Endothelial cell of umbilical vein (primary cell): Measurements from ENCODE around the gene PHF2. TPM values are rescaled to one million over a fixed set of nuclear protein-coding genes. Genes with fewer than 3 reads are reported as not detected.

Experiments used
- BruUV-seq: library from RNA; stranded (reverse); fragments of 400-500 nt; replicated peaks from 2 replicates; lab custom pipeline; 2021; lab: Mats Ljungman, UMichigan
- CTCF ChIA-PET: fragments of 300-600, 350-600 bp; sonication (Branson Sonifier 250); formaldehyde crosslinking; loops from one replicate; lab custom pipeline; 2021; ENCODE audit warnings: antibody characterized with exemption, inconsistent platforms; lab: Charles Lee
- POLR2A ChIA-PET: fragments of 300-600, 350-600 bp; sonication (Branson Sonifier 250); formaldehyde crosslinking; loops from one replicate; lab custom pipeline; 2021; ENCODE audit warnings: antibody characterized with exemption, inconsistent platforms; lab: Charles Lee
- DNase-seq: peaks from one replicate; pipeline ENCODE4 v3.0.0-alpha.2; 2011; ENCODE audit warnings: low read depth, low spot score
- FAIRE-seq: peaks from 2 replicates; lab custom pipeline; 2011; peaks lifted over from hg19 to GRCh38; lab: Jason Lieb, UNC
- H2AFZ ChIP-seq: 2 replicates; pipeline ENCODE4 v1.6.0; 2012; ENCODE audit warnings: low read depth, low read length, control low read depth, inconsistent platforms
- H3K27ac ChIP-seq: 2 replicates; pipeline ENCODE4 v1.5.1; 2011; ENCODE audit warnings: low read depth, mild to moderate bottlenecking, control low read depth, low read length, moderate library complexity; ENCODE audit not compliant: insufficient read depth
- H3K27me3 ChIP-seq, 2 experiments: 2 replicates each; pipeline versions ENCODE4 v1.6.0 to v1.6.1; 2011; ENCODE audit warnings: low read length in 2 of 2, mixed read lengths in 1 of 2; ENCODE audit not compliant: control insufficient read depth in 2 of 2, insufficient read depth in 2 of 2
- H3K36me3 ChIP-seq, 2 experiments: 2 replicates in 1 of 2; 3 replicates in 1 of 2; pipeline ENCODE4 v1.5.1; 2011; ENCODE audit warnings: low read length in 2 of 2, mild to moderate bottlenecking in 1 of 2, moderate library complexity in 1 of 2; ENCODE audit not compliant: control insufficient read depth in 2 of 2, insufficient read depth in 2 of 2; ENCODE audit errors: extremely low read depth in 1 of 2
- H3K4me1 ChIP-seq: 3 replicates; pipeline ENCODE4 v1.5.1; 2011; ENCODE audit warnings: mild to moderate bottlenecking, low read length; ENCODE audit not compliant: control insufficient read depth, insufficient read depth; ENCODE audit errors: extremely low read depth
- H3K4me2 ChIP-seq: 2 replicates; pipeline ENCODE4 v1.6.1; 2011; ENCODE audit warnings: low read length, control low read depth, mixed read lengths; ENCODE audit not compliant: insufficient read depth
- H3K4me3 ChIP-seq, 3 experiments: fragments of 200-600 bp in 1 of 3; sonication (generic), shearing (Covaris generic) in 1 of 3; replicated peaks in 1 of 3; 2 replicates each; pipeline ENCODE4 v1.5.1; 2011 to 2016; ENCODE audit warnings: control low read depth in 3 of 3, low read length in 3 of 3, mild to moderate bottlenecking in 2 of 3, inconsistent platforms in 1 of 3, low read depth in 1 of 3, moderate library complexity in 1 of 3; ENCODE audit not compliant: insufficient read depth in 1 of 3
- H3K79me2 ChIP-seq: 2 replicates; pipeline ENCODE4 v1.6.0; 2012; ENCODE audit warnings: low read length, inconsistent platforms; ENCODE audit not compliant: control insufficient read depth, insufficient read depth
- H3K9ac ChIP-seq: replicated peaks from 2 replicates; pipeline ENCODE3; 2011; ENCODE audit warnings: low read length, control low read depth; ENCODE audit not compliant: insufficient read depth; ENCODE audit errors: extremely low read depth
- H3K9me1 ChIP-seq: replicated peaks from 3 replicates; pipeline ENCODE4 v1.6.0; 2011; ENCODE audit warnings: mild to moderate bottlenecking, low read length; ENCODE audit not compliant: control insufficient read depth, insufficient read depth; ENCODE audit errors: extremely low read depth
- H3K9me3 ChIP-seq: replicated peaks from 2 replicates; pipeline ENCODE4 v1.5.1; 2012; ENCODE audit warnings: low read length, inconsistent platforms; ENCODE audit not compliant: control insufficient read depth, insufficient read depth
- H4K20me1 ChIP-seq: replicated peaks from 2 replicates; pipeline ENCODE3; 2011; ENCODE audit warnings: mild to moderate bottlenecking, low read length; ENCODE audit not compliant: control insufficient read depth, insufficient read depth; ENCODE audit errors: extremely low read depth
- CTCF ChIP-seq, 2 donors: IDR thresholded peaks; 1 replicate in 1 of 2; 2 replicates in 1 of 2; pipeline ENCODE4 v1.5.1; 2011; ENCODE audit warnings: low read length in 2 of 2, mild to moderate bottlenecking in 2 of 2, moderate library complexity in 2 of 2, control low read depth in 1 of 2, inconsistent platforms in 1 of 2, low read depth in 1 of 2; ENCODE audit not compliant: insufficient read depth in 1 of 2; ENCODE audit errors: extremely low read depth in 1 of 2
- EZH2 ChIP-seq: IDR thresholded peaks from 2 replicates; pipeline ENCODE4 v1.6.1; 2012; ENCODE audit warnings: borderline replicate concordance, low read depth, mild to moderate bottlenecking, moderate library complexity, low read length, inconsistent platforms; ENCODE audit not compliant: severe bottlenecking
- FOS ChIP-seq: IDR thresholded peaks from 2 replicates; pipeline ENCODE4 v1.6.1; 2011; ENCODE audit warnings: mild to moderate bottlenecking, low read length, moderate library complexity, borderline replicate concordance; ENCODE audit not compliant: insufficient read depth
- GATA2 ChIP-seq: IDR thresholded peaks from 2 replicates; pipeline ENCODE4 v1.7.0; 2011; ENCODE audit warnings: low read depth, mild to moderate bottlenecking, moderate library complexity, mixed read lengths, low read length; ENCODE audit not compliant: insufficient read length, insufficient read depth
- JUN ChIP-seq: IDR thresholded peaks from 2 replicates; pipeline ENCODE4 v1.6.1; 2011; ENCODE audit warnings: borderline replicate concordance, low read depth; ENCODE audit not compliant: insufficient read length, insufficient read depth
- MAX ChIP-seq: IDR thresholded peaks from 2 replicates; pipeline ENCODE4 v1.6.1; 2011; ENCODE audit not compliant: insufficient read depth, insufficient read length
- MYC ChIP-seq: IDR thresholded peaks from one replicate; pipeline ENCODE4 v1.6.1; 2011; ENCODE audit warnings: mild to moderate bottlenecking, low read depth, low read length
- POLR2A ChIP-seq: IDR thresholded peaks from 2 replicates; pipeline ENCODE4 v1.6.1; 2012; ENCODE audit warnings: low read depth, mild to moderate bottlenecking, control low read depth, low read length
- POLR2AphosphoS5 ChIP-seq: IDR thresholded peaks from 2 replicates; pipeline ENCODE4 v1.6.1; 2012; ENCODE audit warnings: low read depth, mild to moderate bottlenecking, control low read depth, low read length, moderate library complexity; ENCODE audit not compliant: insufficient read depth
- dilution Hi-C: fragments of 300-500 bp; cut with MboI; formaldehyde crosslinking; loops from one replicate; pipeline ENCODE4 v1.15.0; 2019; ENCODE audit warnings: low sequenced_read_pairs; ENCODE audit not compliant: extremely low pct_ligation_motif_present
- intact Hi-C: fragments of 100-400 bp; cut with micrococcal nuclease; formaldehyde crosslinking; loops from one replicate; pipeline ENCODE4 v1.10.0; 2022
- polyA plus RNA-seq, 4 experiments: library from polyadenylated mRNA; depleted of rRNA in 3 of 4; stranded (reverse) in 3 of 4; unstranded in 1 of 4; fragments of >200 nt; gene quantifications; 2 replicates each; pipeline versions ENCODE4 v1.2.1 to v1.2.3, GENCODE V29; 2011 to 2012; ENCODE audit warnings: missing spikeins in 1 of 4
- total RNA-seq: library from RNA; stranded (reverse); gene quantifications from 2 replicates; pipeline ENCODE4 v1.2.3, GENCODE V29; 2021

The PHF2 gene
- total and polyA plus RNA-seq, 2 donors (not counting 3 experiments of a cell fraction or from before 2014, with no cell fraction given) = 9.8 to 22.5 TPM

- Histone ChIP-seq H3K4me3 (no peak overlapping the region), H3K9me1 (no peaks in the 10 kb centered on the region), H3K4me2 (no peak overlapping the region), H2AFZ (no peak overlapping the region), H3K27ac (no peak overlapping the region), H3K27me3 (no peaks in the 10 kb centered on the region), H3K9ac (no peak overlapping the region), H3K9me3 (no peaks in the 10 kb centered on the region), H3K36me3 (no peaks in the 10 kb centered on the region), H4K20me1 (no peaks in the 10 kb centered on the region), H3K4me1 (no peaks in the 10 kb centered on the region), H3K79me2 (peaks cover 5% of the 10 kb centered on the region)
- BruUV-seq = no TSS peak
- CTCF ChIA-PET = interaction anchor here (0.6 to 1.3 kb wide), 3 partner anchors 12 to 27 kb away, joined by 3 to 5 read pairs (median 3); no protein-coding TSS in a partner anchor
- DNase-seq (no peak), FAIRE-seq (no peak)
- dilution Hi-C loops (no loop called here), intact Hi-C loops (no loop called here)
- TF ChIP-seq GATA2 (no peak), JUN (no peak), MAX (no peak), FOS (no peak), EZH2 (no peak), POLR2AphosphoS5 (no peak), CTCF (IDR thresholded peaks at IDR 0.05; ENCODE audit: extremely low read depth in 1 of 2, insufficient read depth in 1 of 2, low read depth in 1 of 2, low read length in 2 of 2) (no peak), MYC (no peak), POLR2A (no peak)
- POLR2A ChIA-PET = interaction anchor here (0.7 kb wide), 1 partner anchor 459 kb away, joined by 5 read pairs; the partner anchor contains the start of gene NINJ1
Observed at GRCh38 chr9:93593144-93593658, 16.8 kb downstream of the PHF2 start.
